ENCODE results near the gene KCNJ12.

Gene KCNJ12

GRCh38 chr17:21353326-21354010 is 22.7 kb upstream of the KCNJ12 start:
- no peak for TF ChIP-seq POLR2AphosphoS5 (IDR thresholded peaks at IDR 0.05; ENCODE audit: low read depth, low read length)
- no peak for TF ChIP-seq POLR2A (IDR thresholded peaks at IDR 0.05; ENCODE audit: low read depth, low read length)
- no peak for TF ChIP-seq TAF1 (IDR thresholded peaks at IDR 0.05; ENCODE audit: low read depth, low read length)
- no peak for TF ChIP-seq POU2F2 (IDR thresholded peaks at IDR 0.05; ENCODE audit: low read depth, low read length)
- TF ChIP-seq SPI1 (IDR thresholded peaks at IDR 0.05; ENCODE audit: low read depth, low read length), result no peak
- no peak for TF ChIP-seq PAX5 (IDR thresholded peaks at IDR 0.05; ENCODE audit: insufficient read depth, low read length, severe bottlenecking)
- no peak for FAIRE-seq
- DNase-seq (ENCODE audit: insufficient read length, low spot score), result no peak

DNA sequence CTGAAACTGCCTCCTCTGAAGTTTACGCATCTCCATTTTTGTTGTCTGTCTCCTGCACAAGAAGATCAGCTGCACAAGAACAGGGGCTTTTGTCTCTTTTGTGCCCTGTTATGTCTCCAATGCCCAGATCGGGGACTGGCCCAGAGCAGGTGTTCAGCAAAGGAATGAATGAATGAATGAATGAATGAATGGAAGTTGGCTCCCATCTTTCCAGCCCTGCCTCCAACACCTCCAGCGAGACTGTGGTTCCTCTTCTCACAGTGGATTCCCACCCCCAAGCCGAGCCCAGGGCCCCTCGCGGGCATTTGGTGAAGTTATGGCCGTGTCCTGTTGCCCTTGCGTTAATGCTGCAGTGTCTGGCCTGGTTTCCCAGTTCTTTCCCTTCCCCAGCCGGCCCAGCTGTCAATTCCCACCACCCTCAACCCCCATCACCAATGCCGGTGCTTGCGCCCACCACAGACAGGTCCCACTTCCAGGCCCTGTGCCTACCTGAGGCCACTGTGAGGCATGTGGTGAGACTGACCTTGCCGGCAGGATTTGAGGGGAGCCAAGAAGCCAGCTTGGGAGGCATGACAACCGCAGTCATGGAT is 21.3 kb upstream of the KCNJ12 start:
- no peak for FAIRE-seq
- no peak for DNase-seq (ENCODE audit: insufficient read length, low spot score)
- no peak for TF ChIP-seq POU2F2 (IDR thresholded peaks at IDR 0.05; ENCODE audit: low read depth, low read length)
- no peak for TF ChIP-seq POLR2AphosphoS5 (IDR thresholded peaks at IDR 0.05; ENCODE audit: low read depth, low read length)
- no peak for TF ChIP-seq PAX5 (IDR thresholded peaks at IDR 0.05; ENCODE audit: insufficient read depth, low read length, severe bottlenecking)
- TF ChIP-seq SPI1 (IDR thresholded peaks at IDR 0.05; ENCODE audit: low read depth, low read length), result no peak
- no peak for TF ChIP-seq POLR2A (IDR thresholded peaks at IDR 0.05; ENCODE audit: low read depth, low read length)
- no peak for TF ChIP-seq TAF1 (IDR thresholded peaks at IDR 0.05; ENCODE audit: low read depth, low read length)

DNA sequence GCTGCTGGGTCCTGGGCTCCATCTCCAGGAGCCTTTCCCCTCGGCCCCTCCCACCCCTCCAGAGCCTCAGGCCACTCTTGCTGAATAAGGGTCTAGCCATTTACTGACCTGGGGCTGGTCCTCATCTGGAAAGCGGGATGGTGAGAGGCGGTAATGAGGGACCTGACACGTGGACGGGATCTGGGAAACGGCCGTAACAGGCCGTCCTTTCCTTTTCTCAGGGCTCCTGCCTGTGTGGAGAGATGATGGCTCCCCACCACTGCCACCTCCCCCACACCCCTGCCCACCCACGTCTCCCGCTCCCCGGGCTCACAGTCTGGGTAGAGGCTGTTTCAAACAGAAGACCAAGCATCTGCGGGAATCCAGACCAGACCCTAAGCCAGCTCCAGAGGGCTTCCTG is 20.6 kb upstream of the KCNJ12 start:
- DNase-seq (ENCODE audit: insufficient read length, low spot score) (no peak), FAIRE-seq (no peak)
- no peak for TF ChIP-seq PAX5 (IDR thresholded peaks at IDR 0.05; ENCODE audit: insufficient read depth, low read length, severe bottlenecking)
- TF ChIP-seq TAF1 (IDR thresholded peaks at IDR 0.05; ENCODE audit: low read depth, low read length), result no peak
- TF ChIP-seq POLR2A (IDR thresholded peaks at IDR 0.05; ENCODE audit: low read depth, low read length), result no peak
- TF ChIP-seq SPI1 (IDR thresholded peaks at IDR 0.05; ENCODE audit: low read depth, low read length), result no peak
- TF ChIP-seq POU2F2 (IDR thresholded peaks at IDR 0.05; ENCODE audit: low read depth, low read length), result no peak
- TF ChIP-seq POLR2AphosphoS5 (IDR thresholded peaks at IDR 0.05; ENCODE audit: low read depth, low read length), result no peak

DNA sequence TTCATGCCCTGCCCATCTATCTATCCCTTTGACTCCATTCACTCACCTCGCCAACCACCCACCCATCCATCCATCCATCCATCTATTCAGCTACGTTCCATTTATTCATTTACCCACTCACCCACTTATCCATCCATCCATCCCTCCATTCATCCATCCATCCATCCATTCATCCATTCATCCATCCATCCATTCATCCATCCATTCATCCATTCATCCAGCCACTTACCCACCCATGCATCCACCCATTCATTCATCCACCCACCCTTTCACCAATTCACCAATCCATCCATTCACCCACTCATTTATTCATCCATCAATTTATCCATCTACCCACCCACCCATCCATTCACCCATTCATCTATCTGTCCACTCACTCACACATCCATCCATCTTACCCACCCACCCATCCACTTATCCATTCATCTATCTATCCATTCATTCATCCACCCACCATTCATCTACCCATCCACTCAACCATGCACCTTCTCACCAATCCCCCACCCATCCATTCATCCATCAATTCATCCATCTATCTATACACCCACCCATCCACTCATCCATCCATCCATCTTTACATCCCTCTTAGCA is 19.5 kb upstream of the KCNJ12 start:
- DNase-seq (ENCODE audit: insufficient read length, low spot score) (no peak), FAIRE-seq (no peak)
- no peak for TF ChIP-seq PAX5 (IDR thresholded peaks at IDR 0.05; ENCODE audit: insufficient read depth, low read length, severe bottlenecking)
- no peak for TF ChIP-seq SPI1 (IDR thresholded peaks at IDR 0.05; ENCODE audit: low read depth, low read length)
- TF ChIP-seq POLR2A (IDR thresholded peaks at IDR 0.05; ENCODE audit: low read depth, low read length), result no peak
- TF ChIP-seq POLR2AphosphoS5 (IDR thresholded peaks at IDR 0.05; ENCODE audit: low read depth, low read length), result no peak
- no peak for TF ChIP-seq POU2F2 (IDR thresholded peaks at IDR 0.05; ENCODE audit: low read depth, low read length)
- no peak for TF ChIP-seq TAF1 (IDR thresholded peaks at IDR 0.05; ENCODE audit: low read depth, low read length)

GRCh38 chr17:21357281-21357680 is 18.9 kb upstream of the KCNJ12 start:
- DNase-seq (ENCODE audit: insufficient read length, low spot score), result no peak
- no peak for TF ChIP-seq POU2F2 (IDR thresholded peaks at IDR 0.05; ENCODE audit: low read depth, low read length)
- no peak for TF ChIP-seq TAF1 (IDR thresholded peaks at IDR 0.05; ENCODE audit: low read depth, low read length)
- no peak for TF ChIP-seq POLR2AphosphoS5 (IDR thresholded peaks at IDR 0.05; ENCODE audit: low read depth, low read length)
- no peak for TF ChIP-seq PAX5 (IDR thresholded peaks at IDR 0.05; ENCODE audit: insufficient read depth, low read length, severe bottlenecking)
- TF ChIP-seq POLR2A (IDR thresholded peaks at IDR 0.05; ENCODE audit: low read depth, low read length), result no peak
- no peak for TF ChIP-seq SPI1 (IDR thresholded peaks at IDR 0.05; ENCODE audit: low read depth, low read length)
- no peak for FAIRE-seq

DNA sequence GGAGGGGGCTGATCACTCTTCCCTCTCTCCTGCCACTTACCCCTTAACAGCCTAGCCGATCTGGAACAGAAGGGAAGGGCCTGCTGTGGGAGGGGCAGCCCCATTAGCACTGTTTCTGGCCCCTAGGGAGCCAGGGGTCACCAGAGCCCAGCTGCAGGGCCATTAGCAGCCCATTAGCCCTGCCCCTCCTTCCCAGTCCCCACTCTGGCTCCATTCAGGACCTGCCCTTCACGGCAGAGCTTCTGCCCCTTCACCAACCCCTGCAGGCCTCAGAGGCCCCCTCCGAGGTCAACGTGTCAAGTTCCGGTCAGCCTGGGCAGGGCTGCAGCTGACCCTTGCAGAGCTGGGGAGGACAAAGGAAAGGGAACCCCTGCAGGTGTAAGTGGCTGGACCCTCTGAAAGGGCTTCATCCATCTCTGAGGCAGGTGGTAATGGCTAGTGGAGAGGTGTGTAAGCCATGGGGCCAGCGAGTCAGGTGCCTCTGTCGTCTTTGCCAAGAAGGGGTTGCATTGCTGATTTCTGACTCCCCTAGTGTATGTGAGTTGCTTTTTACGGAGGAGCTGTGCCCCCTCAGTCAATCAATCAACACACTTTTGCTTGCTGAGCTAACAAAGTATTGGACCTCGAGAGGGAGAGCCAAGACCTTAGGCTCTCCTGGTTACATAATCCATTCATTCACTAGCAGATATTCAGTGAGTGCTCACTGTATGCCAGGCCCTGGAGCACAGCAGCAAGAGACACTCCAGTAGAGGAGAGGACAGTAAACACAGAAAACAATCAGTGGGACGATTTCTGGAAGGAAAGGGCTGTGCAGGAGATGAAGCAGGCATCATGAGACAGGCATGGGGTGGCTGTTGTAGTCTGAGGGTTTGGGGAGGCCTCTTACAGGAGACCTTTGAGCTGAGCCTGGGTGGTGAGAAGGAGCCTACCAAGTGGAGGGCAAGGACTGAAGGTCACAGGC is 18.2 kb upstream of the KCNJ12 start:
- TF ChIP-seq PAX5 (IDR thresholded peaks at IDR 0.05; ENCODE audit: insufficient read depth, low read length, severe bottlenecking) (no peak), POU2F2 (IDR thresholded peaks at IDR 0.05; ENCODE audit: low read depth, low read length) (no peak), SPI1 (IDR thresholded peaks at IDR 0.05; ENCODE audit: low read depth, low read length) (no peak), POLR2AphosphoS5 (IDR thresholded peaks at IDR 0.05; ENCODE audit: low read depth, low read length) (no peak), TAF1 (IDR thresholded peaks at IDR 0.05; ENCODE audit: low read depth, low read length) (no peak), POLR2A (IDR thresholded peaks at IDR 0.05; ENCODE audit: low read depth, low read length) (no peak)
- FAIRE-seq, result no peak
- no peak for DNase-seq (ENCODE audit: insufficient read length, low spot score)

- DNase-seq (ENCODE audit: insufficient read length, low spot score) (no peak), FAIRE-seq (no peak)
- TF ChIP-seq POLR2AphosphoS5 (IDR thresholded peaks at IDR 0.05; ENCODE audit: low read depth, low read length) (no peak), PAX5 (IDR thresholded peaks at IDR 0.05; ENCODE audit: insufficient read depth, low read length, severe bottlenecking) (no peak), TAF1 (IDR thresholded peaks at IDR 0.05; ENCODE audit: low read depth, low read length) (no peak), POLR2A (IDR thresholded peaks at IDR 0.05; ENCODE audit: low read depth, low read length) (no peak), SPI1 (IDR thresholded peaks at IDR 0.05; ENCODE audit: low read depth, low read length) (no peak), POU2F2 (IDR thresholded peaks at IDR 0.05; ENCODE audit: low read depth, low read length) (no peak)
These were observed 17.3 kb upstream of the KCNJ12 start for GRCh38 chr17:21358682-21359482.

DNA sequence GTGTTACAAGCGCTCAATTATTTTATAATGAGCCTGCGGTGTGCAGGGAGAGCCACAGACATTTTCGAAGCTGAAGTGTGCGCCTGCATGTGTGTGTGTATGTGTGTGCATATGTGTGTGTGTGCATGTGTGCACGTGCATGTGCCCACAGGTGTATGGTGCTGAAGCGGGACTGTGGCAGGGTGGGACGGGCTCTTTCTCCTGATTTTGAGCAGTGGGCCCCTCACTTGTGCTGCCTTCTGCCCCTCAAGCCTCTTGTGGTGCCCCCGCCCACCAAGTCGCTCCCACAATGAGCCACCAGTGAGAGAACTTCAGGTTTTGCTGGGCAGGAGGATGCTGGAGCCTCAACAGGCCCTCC is 16.7 kb upstream of the KCNJ12 start:
- DNase-seq (ENCODE audit: insufficient read length, low spot score) (no peak), FAIRE-seq (no peak)
- TF ChIP-seq POU2F2 (IDR thresholded peaks at IDR 0.05; ENCODE audit: low read depth, low read length) (no peak), POLR2AphosphoS5 (IDR thresholded peaks at IDR 0.05; ENCODE audit: low read depth, low read length) (no peak), SPI1 (IDR thresholded peaks at IDR 0.05; ENCODE audit: low read depth, low read length) (no peak), TAF1 (IDR thresholded peaks at IDR 0.05; ENCODE audit: low read depth, low read length) (no peak), PAX5 (IDR thresholded peaks at IDR 0.05; ENCODE audit: insufficient read depth, low read length, severe bottlenecking) (no peak), POLR2A (IDR thresholded peaks at IDR 0.05; ENCODE audit: low read depth, low read length) (no peak)
